ENCODE data around the gene LDLRAD3.

- no peak for TF ChIP-seq ARNTL (CRISPR knock-in tag; IDR thresholded peaks at IDR 0.05; ENCODE audit: borderline replicate concordance, low read depth)
- TF ChIP-seq ZFP3 (CRISPR knock-in tag; IDR thresholded peaks at IDR 0.05), result no peak
- TF ChIP-seq CSDC2 (CRISPR knock-in tag; IDR thresholded peaks at IDR 0.05), result no peak
- no peak for TF ChIP-seq PATZ1 (CRISPR knock-in tag; IDR thresholded peaks at IDR 0.05; ENCODE audit: borderline replicate concordance)
- no peak for TF ChIP-seq ZNF70 (CRISPR knock-in tag; IDR thresholded peaks at IDR 0.05)
- no peak for TF ChIP-seq ZFP30 (CRISPR knock-in tag; IDR thresholded peaks at IDR 0.05)
- TF ChIP-seq ZNF8 (CRISPR knock-in tag; IDR thresholded peaks at IDR 0.05), result no peak
- TF ChIP-seq GLIS3 (CRISPR knock-in tag; IDR thresholded peaks at IDR 0.05), result no peak
- TF ChIP-seq SNAI2 (CRISPR knock-in tag; IDR thresholded peaks at IDR 0.05), result no peak
- no peak for TF ChIP-seq PPARA (CRISPR knock-in tag; IDR thresholded peaks at IDR 0.05; ENCODE audit: borderline replicate concordance)
Observed at GRCh38 chr11:36165621-36166397, 221.9 kb downstream of the LDLRAD3 start.

Data from SK-N-SH treated with all-trans-retinoic acid at 6 μM for 48 hours (cell line).